Peyer's patch (tissue), 4 donors: Measurements from ENCODE around the gene VANGL2.

Experiments used
- POLR2A ChIP-seq, 2 donors: fragments of 450-650 bp; IDR thresholded peaks; one replicate each; pipeline ENCODE4 v1.5.1; 2017; ENCODE audit warnings: antibody characterized with exemption in 2 of 2, mild to moderate bottlenecking in 2 of 2, moderate library complexity in 2 of 2
- TF ChIP-seq, protein P1 (sequence below), 6 experiments: fragments of 450-650 bp in 4 of 6; fragments of 200-600 bp in 2 of 6; sonication (generic) in 1 of 6; IDR thresholded peaks; one replicate each; pipeline ENCODE4 v1.5.1; 2017 to 2019; ENCODE audit warnings: antibody characterized with exemption in 6 of 6, mild to moderate bottlenecking in 3 of 6, moderate library complexity in 1 of 6

DNA sequence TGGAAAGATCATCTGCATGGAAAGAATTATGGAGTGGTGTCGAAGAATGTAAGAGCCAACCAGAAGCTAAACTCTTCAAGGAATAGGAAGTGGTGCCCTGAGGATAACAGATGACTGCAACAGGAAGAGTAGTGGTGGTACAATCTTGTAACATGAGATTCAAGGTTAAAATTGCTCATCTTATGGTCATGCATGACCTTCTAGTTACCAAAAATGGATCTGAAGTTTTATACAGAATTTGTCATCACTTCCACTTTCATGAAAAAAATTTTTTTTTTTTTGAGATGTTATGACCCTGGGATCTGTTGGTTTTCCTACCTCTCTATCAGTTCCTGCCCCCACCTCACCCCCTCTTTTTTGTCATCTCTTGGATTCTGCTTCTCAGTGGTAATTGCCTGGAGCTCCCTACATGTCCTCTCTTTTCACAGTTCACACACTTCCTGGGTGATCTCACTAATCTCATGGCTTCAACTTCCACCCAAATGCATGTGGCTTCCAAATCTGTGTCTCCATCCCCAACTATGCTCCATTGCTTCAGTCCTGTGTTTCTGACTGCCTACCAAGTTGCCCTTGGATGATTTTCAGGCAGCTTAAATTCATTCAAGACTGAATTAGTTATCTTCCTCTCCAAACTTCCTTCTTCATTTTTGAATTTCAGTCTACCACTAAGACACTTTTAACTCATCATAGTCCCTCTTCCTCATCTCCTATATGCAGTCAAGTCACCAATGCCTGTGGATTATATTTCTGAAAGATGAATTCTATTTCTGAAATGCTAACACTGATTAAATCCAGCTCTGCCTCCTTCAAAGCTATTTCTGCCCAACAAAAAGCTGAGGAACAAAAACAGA lies 74.3 kb downstream of the VANGL2 start:
- TF ChIP-seq, protein P1, sequence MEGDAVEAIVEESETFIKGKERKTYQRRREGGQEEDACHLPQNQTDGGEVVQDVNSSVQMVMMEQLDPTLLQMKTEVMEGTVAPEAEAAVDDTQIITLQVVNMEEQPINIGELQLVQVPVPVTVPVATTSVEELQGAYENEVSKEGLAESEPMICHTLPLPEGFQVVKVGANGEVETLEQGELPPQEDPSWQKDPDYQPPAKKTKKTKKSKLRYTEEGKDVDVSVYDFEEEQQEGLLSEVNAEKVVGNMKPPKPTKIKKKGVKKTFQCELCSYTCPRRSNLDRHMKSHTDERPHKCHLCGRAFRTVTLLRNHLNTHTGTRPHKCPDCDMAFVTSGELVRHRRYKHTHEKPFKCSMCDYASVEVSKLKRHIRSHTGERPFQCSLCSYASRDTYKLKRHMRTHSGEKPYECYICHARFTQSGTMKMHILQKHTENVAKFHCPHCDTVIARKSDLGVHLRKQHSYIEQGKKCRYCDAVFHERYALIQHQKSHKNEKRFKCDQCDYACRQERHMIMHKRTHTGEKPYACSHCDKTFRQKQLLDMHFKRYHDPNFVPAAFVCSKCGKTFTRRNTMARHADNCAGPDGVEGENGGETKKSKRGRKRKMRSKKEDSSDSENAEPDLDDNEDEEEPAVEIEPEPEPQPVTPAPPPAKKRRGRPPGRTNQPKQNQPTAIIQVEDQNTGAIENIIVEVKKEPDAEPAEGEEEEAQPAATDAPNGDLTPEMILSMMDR (IDR thresholded peaks at IDR 0.05): no peak
- TF ChIP-seq POLR2A (IDR thresholded peaks at IDR 0.05): no peak
